KMS-11 (cell line): ENCODE measurements around the gene CACNA1G.

Experiments
- H2AFZ ChIP-seq: fragments of 200-600 bp; sonication (generic); 2 replicates; pipeline ENCODE4 v1.6.1; 2016; ENCODE audit warnings: antibody characterized with exemption, mixed run types, low read depth
- H3K27ac ChIP-seq: fragments of 200-600 bp; sonication (generic); 2 replicates; pipeline ENCODE4 v1.6.1; 2016; ENCODE audit warnings: mild to moderate bottlenecking, mixed run types
- H3K27me3 ChIP-seq: fragments of 200-600 bp; sonication (generic); 2 replicates; pipeline ENCODE4 v1.6.1; 2017; ENCODE audit warnings: mild to moderate bottlenecking, low read depth, mixed run types, moderate library complexity; ENCODE audit not compliant: insufficient read depth
- H3K36me3 ChIP-seq: fragments of 200-600 bp; sonication (generic); 2 replicates; pipeline ENCODE4 v1.6.1; 2017; ENCODE audit warnings: mild to moderate bottlenecking, mixed run types; ENCODE audit not compliant: insufficient read depth
- H3K4me1 ChIP-seq: fragments of 200-600 bp; sonication (generic); 2 replicates; pipeline ENCODE4 v1.6.1; 2016; ENCODE audit warnings: mild to moderate bottlenecking, low read depth, mixed run types; ENCODE audit not compliant: poor library complexity, severe bottlenecking
- H3K4me2 ChIP-seq: fragments of 200-600 bp; sonication (generic); 2 replicates; pipeline ENCODE4 v1.7.0; 2016; ENCODE audit warnings: mild to moderate bottlenecking, mixed run types
- H3K4me3 ChIP-seq: fragments of 200-600 bp; sonication (generic); IDR thresholded peaks from 2 replicates; pipeline ENCODE4 v1.6.1; 2017; ENCODE audit warnings: low read depth, low read length, mixed read lengths; ENCODE audit not compliant: insufficient read depth
- H3K79me2 ChIP-seq: fragments of 200-600 bp; sonication (generic); 2 replicates; pipeline ENCODE4 v1.6.1; 2016; ENCODE audit warnings: low read depth, mixed run types; ENCODE audit not compliant: insufficient read depth
- H3K9ac ChIP-seq: fragments of 200-600 bp; sonication (generic); 2 replicates; pipeline ENCODE4 v1.6.1; 2016; ENCODE audit warnings: mild to moderate bottlenecking, mixed run types
- H4K20me1 ChIP-seq: fragments of 200-600 bp; sonication (generic); 2 replicates; pipeline ENCODE4 v1.6.1; 2016; ENCODE audit warnings: mild to moderate bottlenecking, mixed run types; ENCODE audit not compliant: insufficient read depth
- TF ChIP-seq, protein P1 (sequence below): fragments of 200-600 bp; sonication (generic); conservative IDR thresholded peaks from 2 replicates; pipeline ENCODE4 v1.6.1; 2017; ENCODE audit warnings: low read depth, mild to moderate bottlenecking, antibody characterized with exemption, low read length, moderate library complexity, mixed read lengths

The CACNA1G gene

DNA sequence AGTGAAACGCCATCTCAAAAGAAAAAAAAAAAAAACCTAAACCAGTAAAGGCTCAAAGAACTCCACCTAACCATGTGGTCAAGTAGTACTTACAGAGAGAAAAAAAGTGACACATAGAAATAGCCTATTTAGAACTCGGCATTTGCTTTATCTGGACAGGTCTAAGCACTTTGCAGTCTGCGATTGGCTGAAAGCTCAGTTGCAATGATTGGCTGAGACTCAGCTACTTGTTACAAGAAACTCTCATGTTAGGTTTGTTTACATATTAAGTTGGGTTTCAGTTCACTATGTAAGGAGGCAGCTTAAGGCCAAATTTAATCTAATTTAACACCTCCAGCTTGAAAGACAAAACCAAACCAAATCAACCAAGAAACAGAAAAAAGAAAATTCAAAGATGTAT lies 93.2 kb downstream of the CACNA1G start:
- no peaks in the 10 kb centered on the region for H3K4me1 ChIP-seq

DNA sequence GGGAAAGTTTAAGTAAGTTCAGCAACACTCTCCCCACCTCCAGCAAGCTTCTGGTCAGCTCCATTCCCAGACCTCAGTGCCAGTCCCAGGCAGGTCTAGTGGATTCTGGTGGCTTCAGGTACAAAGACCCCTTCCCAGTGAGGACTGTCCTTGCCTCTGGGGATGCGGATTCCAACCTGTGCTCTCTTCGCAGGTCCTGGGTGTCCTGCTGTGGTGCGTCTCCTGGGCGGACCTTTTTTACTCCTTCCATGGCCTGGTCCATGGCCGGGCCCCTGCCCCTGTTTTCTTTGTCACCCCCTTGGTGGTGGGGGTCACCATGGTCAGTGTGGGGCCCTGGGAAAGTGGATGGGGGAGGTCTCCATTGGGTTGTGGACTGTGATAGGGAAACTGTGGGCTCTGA lies 96.0 kb downstream of the CACNA1G start:
- Histone ChIP-seq H2AFZ (no peak overlapping the region), H3K9ac (no peak overlapping the region), H3K79me2 (no peaks in the 10 kb centered on the region), H3K4me3 (no peak overlapping the region), H3K4me2 (no peak overlapping the region), H3K27ac (no peak overlapping the region), H3K27me3 (no peaks in the 10 kb centered on the region; the same call in 1 of the 2 replicates), H4K20me1 (no peaks in the 10 kb centered on the region), H3K36me3 (no peaks in the 10 kb centered on the region), H3K4me1 (peaks cover 9% of the 10 kb centered on the region)
- TF ChIP-seq, protein P1, sequence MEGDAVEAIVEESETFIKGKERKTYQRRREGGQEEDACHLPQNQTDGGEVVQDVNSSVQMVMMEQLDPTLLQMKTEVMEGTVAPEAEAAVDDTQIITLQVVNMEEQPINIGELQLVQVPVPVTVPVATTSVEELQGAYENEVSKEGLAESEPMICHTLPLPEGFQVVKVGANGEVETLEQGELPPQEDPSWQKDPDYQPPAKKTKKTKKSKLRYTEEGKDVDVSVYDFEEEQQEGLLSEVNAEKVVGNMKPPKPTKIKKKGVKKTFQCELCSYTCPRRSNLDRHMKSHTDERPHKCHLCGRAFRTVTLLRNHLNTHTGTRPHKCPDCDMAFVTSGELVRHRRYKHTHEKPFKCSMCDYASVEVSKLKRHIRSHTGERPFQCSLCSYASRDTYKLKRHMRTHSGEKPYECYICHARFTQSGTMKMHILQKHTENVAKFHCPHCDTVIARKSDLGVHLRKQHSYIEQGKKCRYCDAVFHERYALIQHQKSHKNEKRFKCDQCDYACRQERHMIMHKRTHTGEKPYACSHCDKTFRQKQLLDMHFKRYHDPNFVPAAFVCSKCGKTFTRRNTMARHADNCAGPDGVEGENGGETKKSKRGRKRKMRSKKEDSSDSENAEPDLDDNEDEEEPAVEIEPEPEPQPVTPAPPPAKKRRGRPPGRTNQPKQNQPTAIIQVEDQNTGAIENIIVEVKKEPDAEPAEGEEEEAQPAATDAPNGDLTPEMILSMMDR = no peak

More for the DNA sequence above, 93.2 kb downstream of the CACNA1G start:
- H3K4me2 ChIP-seq = no peak overlapping the region
- H3K4me3 ChIP-seq = no peak overlapping the region
- H3K9ac ChIP-seq = no peak overlapping the region
- H3K36me3 ChIP-seq = no peaks in the 10 kb centered on the region
- no peak overlapping the region for H3K27ac ChIP-seq
- H4K20me1 ChIP-seq = no peaks in the 10 kb centered on the region
- H2AFZ ChIP-seq = no peak overlapping the region
- TF ChIP-seq, protein P1 = no peak
- no peaks in the 10 kb centered on the region; the same call in 1 of the 2 replicates for H3K27me3 ChIP-seq
- H3K79me2 ChIP-seq = no peaks in the 10 kb centered on the region

DNA sequence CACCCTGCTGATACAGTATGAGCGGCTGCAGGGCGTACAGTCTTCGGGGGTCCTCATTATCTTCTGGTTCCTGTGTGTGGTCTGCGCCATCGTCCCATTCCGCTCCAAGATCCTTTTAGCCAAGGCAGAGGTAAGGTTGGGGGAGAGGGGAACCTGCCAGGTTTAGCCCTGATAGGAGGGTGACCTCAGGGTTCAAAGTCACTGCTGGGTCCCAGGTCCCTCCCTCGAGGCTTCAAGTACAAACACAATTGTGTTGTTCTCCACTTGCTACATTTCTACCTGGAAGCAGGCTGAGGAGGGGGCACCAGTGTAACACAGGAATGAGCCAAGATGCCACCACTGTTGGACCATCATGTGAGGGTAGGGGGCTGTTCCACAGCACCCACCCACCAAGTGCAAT lies 96.5 kb downstream of the CACNA1G start:
- H3K9ac ChIP-seq = no peak overlapping the region
- no peaks in the 10 kb centered on the region for H3K79me2 ChIP-seq
- TF ChIP-seq, protein P1 = no peak
- peaks cover 14% of the 10 kb centered on the region for H3K4me1 ChIP-seq
- H4K20me1 ChIP-seq = no peaks in the 10 kb centered on the region
- H2AFZ ChIP-seq = no peak overlapping the region
- no peak overlapping the region for H3K4me3 ChIP-seq
- no peak overlapping the region for H3K27ac ChIP-seq
- no peaks in the 10 kb centered on the region; the same call in 1 of the 2 replicates for H3K27me3 ChIP-seq
- no peaks in the 10 kb centered on the region for H3K36me3 ChIP-seq
- no peak overlapping the region for H3K4me2 ChIP-seq

DNA sequence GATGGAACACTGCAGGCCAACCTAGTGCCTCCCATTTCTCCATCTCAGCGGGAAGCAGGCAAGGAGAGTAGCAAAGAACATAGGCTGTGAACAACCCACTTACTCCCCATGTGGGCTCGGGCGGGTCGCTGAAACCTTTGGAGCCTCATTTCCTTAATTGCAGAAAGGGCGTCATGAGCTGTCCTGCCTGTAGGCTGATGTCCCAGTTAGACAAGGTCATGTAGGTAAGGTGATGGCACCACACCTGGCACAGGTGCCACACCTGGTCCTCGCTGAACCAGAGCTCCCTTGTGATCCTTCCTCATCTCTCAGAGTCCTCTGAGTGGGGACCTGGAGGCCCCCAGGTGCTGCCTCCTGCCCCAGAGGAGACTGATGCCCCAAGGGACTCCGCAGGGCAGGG lies 97.1 kb downstream of the CACNA1G start:
- no peaks in the 10 kb centered on the region for H3K79me2 ChIP-seq

More for the DNA sequence above, 97.1 kb downstream of the CACNA1G start:
- Histone ChIP-seq H2AFZ (no peak overlapping the region), H3K4me3 (no peak overlapping the region), H3K27me3 (no peaks in the 10 kb centered on the region), H3K36me3 (no peaks in the 10 kb centered on the region), H3K4me1 (peaks cover 20% of the 10 kb centered on the region), H3K4me2 (no peak overlapping the region), H4K20me1 (no peaks in the 10 kb centered on the region), H3K9ac (no peak overlapping the region), H3K27ac (no peak overlapping the region)
- TF ChIP-seq, protein P1 = no peak
